Stimulated activated CD4-positive, alpha-beta T cell treated with anti-CD3 and anti-CD28 coated beads, Interleukin-1b, Interleukin-23, amount 100 ng/mL, for 24 hours (primary cell): ENCODE data around the gene ACBD3.

Experiments used
- DNase-seq, 4 experiments: peaks; one replicate each; pipeline ENCODE4 v3.0.0-alpha.2; 2020; ENCODE audit warnings: low read depth in 4 of 4, low spot score in 1 of 4

ACBD3 gene

DNA sequence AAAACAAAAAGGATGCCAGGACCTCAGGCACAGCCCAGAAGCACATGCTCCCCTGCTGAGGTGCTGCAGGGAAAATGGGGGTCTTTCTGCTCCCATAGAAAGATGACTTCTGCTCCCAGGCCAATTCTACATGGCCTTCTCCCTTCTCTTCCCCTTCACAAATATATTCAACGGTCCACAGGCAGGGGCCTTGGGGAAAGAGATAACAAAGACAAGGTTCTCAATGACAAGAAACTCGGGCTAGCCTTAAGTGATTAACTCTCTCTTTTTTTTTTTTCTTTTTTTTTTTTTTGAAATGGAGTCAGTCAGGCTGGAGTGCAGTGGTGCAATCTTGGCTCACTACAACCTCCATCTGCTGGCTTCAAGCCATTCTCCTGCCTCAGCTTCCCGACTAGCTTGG is 69.9 kb downstream of the ACBD3 start:
- DNase-seq, result no peak

DNA sequence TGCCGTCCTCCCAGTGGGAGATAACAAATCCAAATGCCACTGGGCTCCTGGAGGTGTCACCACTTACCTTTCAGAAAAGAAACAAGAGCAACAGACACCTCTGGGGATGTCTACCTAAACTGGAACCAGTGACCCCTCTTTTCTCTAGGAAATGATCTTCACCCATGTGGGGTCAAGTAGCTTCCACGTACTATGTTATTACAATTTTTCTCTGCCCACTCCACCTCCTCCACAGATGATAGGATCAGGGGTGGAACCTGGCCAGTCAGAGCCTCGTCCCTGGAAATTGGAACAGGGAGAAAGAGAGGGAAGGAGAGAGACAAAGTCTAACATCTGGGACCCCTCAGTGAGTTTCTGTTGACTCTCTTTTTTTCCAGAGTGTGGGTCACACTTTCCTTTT is 73.9 kb downstream of the ACBD3 start:
- DNase-seq, result no peak

DNA sequence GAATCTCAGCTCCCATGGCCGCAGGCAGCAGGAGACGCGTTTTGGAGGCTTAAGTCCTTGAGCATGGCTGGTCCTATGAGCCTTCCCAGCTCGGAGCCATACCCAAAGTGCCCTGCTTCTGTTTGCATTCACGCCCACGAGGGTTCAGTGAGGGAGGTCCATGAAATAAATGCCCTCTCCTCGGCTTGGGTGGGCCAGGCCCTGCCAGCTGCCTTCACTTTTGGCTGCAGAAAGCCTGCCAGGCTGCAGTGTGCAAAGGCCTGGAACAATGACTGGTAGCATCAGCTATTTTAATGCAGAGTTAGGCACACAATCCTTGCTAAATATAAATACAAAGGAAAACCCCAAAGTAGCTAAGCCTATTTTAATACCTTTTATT is 74.7 kb downstream of the ACBD3 start:
- no peak for DNase-seq

DNA sequence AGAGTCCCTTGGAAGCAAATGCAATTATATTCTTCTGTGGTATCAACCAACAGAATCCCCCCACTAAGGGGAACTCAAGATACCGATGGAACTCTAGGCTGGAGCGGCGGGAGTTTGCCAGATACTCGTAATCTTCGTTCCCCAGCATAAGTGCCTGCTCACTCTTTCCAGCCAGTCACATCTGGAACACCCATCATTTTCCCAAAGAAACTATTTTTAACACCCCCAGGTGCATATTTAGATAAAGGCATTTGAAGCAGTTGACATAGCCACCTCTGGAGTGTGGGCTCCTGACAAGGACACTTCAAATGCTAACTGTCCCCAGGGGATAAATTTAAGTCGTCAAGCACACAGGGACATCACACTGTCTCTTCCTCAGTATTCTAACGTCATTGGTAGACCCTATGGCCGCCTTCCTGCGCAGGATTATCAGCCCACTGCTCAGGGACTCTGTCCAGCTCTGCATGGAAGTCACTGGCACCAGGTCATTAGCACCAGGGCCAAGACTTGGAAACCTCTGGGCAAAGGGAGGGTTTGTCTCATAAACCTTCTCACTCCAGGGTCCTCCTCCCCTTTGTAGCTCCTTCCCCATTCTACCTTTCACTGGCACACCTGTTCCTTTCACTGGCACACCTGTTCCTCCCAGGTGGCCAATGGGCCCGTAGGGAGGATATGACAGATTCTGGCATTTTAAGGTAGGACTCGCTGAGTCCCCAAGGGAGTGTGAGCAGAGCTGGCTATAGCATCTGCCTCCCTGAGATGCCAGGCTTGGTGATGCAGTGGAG is 75.3 kb downstream of the ACBD3 start:
- DNase-seq, result no peak

DNA sequence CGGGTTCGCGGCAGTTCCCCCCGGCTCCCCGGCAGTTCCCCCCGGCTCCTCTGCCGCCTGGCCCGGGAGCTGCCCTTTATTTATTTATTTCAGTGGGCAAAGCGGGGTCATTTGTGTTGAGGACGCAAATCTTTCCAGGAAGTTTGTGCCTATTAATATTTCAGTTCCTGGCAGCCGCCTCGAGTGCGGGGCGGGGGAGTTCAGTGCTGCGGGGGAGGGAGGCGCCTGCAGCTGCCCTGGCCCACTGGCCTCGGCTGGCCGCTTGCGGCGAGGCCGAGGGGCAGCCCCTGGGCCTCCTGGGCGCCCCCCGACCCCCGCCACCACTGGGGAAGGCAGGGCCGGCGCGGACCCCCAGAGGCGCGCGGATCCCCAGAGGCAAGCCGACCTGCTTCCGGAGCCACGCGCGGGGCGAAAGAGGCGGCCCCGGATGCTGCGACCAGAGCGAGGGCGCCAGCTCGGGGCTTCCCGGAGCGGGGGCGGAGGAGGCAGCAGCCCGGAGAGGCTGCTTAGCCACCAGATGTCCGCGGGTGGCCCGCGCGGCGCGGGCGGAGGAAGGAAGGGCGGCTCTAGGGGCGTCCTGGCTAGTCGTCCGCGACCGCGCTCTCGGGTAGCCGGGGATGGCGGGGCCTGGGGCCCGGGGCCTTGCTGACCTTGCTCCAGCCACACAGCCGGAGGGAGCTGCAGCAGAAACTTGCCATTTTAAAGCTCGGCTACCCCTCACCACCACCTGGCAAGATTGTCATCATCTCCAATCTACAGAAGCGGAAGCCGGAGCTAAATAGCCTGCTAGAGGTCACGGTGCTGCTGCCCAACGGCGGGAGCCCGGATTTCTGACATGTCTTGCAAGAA is 76.1 kb downstream of the ACBD3 start:
- peak in 3 of 4 experiments; percentile 33 to 51 (median 41) for DNase-seq

DNA sequence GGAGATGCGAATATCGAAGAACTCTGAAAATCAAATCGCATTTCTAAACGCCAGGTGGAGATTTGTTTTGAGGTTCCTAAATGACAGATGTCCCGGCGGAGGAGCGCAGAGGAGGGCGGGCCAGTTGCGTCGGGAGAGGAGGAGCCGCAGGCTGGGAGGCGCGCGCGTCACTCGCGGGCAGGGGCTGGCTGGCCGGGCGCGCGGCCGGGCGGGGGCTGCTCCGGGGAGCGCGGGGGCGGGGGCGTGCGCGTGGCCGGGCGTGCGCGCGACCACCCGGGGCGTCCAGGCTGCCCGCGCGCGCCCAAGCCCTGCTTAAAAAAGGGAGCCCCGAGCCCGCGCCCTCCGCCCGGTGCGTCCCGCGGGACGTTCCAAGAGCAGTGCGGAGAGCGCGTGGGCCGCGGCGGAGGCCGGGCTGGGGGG is 76.7 kb downstream of the ACBD3 start:
- DNase-seq, result peak; percentile 50 to 79 (median 66)

DNA sequence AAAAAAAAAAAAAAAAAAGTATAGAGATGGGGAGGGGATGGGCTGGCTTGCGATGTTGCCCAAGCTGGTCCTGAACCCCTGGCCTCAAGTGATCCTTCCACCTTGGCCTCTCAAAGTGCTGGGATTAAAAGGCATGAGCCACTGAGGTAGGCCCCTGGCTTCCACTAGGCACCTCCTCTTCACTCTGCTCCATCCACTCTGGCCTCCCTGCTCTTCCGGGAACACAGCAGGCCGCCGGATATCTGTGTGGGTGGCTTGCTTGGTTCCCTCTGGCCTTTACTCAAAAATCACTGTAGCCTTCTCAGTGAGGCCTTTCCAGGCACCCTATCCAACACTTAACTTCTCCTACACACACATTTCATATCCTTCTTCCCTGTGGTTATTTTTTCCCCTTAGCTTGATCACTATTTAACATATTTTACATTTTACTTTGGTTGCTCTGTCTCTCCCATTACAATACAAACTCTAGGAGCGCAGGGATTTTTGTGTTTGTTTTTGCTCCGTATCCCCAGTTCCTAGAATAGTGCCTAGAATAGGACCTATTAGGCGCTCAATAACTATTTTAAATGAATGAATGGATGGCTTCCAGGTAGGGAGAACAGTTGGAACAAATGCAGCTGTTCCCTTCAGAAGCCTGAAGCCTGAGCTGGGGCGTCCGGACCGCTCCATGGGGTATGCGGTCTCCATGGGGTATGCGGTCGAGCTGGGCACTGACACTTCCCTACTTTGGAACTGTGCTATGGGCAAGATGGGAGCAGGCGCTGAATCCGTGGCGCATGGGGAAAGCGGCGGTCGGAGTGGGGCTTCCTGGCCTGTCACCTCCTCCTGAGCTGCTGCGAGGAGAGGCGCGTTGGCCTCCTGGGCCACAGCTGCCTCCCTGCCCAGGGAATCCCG is 77.4 kb downstream of the ACBD3 start:
- DNase-seq, result no peak

DNA sequence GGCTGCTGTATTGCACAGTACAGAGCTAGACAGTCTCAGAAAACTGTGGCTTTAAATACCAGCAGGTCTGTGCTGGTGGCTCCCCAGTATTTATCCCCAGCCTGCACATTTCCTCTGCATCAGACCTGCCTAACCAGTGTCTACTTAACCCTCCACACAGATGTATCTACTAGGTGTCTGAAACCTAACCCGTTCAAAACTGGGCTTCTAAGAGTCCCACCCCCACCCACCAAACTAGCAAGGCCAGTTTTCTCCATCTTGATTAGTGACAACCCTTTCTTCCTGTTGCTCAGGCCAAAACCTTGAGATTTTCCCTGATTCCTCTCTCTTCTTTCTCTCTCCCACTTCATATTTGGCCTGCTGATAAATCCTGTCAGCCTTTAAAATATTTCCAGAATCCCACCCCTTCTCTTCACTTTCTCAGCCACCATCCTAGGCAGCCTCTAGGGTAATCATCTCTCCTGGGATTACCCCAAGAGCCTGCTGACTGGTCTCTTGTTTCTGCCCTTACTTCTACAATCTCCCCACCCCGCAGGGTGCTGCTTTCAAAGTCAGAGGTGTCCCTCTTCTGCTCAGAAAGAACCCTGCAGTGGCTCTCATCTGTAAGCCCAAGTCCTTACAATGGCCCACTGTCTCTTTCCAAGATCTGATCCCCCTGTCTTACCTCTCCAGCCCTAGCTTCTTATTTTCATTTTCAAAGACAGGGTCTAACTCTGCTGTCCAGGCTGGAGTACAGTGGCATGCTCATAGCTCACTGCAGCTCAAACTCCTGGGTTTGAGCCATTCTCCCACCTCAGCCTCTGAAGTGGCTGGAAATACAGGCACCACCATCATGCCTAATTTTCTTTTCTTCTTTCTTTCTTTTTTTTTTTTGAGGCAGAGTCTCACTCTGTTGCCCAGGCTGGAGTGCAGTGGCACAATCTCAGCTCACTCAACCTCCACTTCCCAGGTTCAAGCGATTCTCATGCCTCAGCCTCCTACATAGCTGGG is 78.8 kb downstream of the ACBD3 start:
- no peak for DNase-seq

DNA sequence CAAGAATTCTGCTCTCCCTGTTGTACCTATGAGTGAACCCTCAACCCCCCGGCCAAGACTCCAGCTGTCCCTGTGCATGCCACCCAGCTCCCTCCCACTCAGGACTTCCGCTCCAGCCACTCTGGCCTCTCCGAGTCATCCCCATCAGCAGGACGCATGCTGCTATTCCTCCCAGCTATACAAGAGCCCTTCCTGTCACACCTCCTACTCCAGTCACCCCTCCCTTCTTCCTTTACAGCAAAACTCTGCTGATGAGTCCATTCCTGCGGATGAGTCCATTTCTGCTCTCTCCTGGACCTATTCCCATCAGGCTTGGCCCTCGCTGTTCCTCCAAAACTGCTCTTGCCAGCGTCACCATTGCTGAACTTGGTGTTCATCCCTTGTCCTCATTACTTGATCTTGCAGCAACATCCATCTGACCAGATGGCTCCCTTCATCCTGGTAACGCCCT is 81.8 kb downstream of the ACBD3 start:
- no peak for DNase-seq

DNA sequence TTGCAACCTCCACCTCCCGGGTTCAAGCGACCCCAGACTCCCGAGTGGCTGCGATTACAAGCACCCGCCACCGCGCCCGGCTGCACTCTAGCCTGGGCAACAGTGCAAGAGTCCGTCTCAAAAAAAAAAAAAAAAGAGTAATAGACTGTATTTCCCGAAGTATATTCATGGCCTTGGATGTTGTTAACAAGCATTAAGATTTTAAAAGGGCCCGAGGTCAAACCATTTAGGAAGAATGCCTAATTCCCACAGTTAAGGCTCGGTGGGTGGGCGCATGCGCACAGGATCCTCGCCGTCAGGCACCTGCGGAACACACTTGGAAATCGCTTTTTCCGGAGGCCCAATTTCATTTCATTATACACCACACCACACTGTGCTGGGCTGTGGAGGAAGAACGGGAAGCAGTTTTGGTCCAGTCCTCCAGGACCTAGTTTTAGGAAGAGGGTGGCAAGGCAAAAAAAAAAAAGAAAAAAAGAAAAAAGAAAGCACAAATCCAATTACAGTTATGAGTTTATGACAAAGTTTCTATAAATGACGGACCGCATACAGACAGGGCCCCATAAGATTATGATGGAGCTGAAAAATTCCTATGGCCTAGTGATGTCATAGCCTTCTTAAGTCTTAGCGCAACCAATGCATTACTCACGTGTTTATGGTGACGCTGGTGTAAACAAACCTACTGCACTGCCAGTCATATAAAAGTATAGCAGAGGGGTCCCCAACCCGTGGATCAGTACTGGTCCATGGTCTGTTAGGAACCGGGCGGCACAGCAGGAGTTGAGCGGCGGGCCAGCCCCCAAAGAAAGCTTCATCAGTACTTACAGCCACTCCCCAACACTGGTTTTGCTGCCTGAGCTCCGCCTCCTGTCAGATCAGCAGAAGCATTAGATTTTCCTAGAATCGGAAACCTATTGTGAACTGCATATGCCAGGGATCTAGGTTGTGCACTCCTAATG is 85.8 kb downstream of the ACBD3 start:
- peak in 1 of 4 experiments; percentile 36 for DNase-seq

DNA sequence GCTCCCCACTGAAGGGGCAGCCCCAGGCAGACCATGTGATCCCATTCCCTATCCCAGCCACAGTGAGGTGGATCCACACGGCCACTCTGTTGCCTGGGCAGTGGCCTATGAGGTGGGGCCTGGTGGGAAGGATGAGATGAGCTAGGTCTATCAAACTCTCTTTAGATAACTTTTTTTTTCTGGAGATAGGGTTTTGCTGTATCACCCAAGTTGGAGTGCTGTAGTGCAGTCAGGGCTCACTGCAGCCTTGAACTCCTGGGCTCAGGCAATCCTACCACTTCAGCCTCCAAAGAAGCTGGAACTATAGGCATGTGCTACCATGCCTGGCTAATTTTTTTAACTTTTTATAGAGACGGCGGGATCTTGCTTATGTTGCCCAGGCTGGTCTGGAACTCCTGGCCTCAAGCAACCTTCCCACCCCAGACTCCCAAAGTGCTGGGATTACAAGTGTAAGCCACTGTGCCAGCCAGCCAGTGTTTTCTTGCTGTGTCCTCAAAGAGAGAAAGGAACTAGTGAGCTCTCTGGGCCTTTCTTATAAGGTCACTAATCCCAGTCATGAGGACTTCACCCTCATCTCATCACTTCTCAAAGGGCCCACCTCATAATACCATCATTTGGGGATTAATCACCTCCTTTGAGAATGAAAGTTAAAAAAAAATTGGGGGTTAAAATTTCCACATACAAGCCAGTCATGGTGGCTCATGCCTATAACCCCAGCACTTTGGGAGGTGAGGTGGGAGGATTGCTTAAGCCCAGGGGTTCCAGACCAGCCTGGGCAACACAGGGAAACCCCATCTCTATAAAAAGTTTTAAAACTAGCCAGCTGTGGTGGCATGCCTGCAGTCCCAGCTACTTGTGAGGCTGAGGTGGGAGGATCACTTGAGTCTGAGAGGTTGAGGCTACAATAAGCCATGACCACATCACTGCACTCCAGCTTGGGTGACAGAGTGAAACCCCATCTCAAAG is 87.4 kb downstream of the ACBD3 start:
- no peak for DNase-seq

DNA sequence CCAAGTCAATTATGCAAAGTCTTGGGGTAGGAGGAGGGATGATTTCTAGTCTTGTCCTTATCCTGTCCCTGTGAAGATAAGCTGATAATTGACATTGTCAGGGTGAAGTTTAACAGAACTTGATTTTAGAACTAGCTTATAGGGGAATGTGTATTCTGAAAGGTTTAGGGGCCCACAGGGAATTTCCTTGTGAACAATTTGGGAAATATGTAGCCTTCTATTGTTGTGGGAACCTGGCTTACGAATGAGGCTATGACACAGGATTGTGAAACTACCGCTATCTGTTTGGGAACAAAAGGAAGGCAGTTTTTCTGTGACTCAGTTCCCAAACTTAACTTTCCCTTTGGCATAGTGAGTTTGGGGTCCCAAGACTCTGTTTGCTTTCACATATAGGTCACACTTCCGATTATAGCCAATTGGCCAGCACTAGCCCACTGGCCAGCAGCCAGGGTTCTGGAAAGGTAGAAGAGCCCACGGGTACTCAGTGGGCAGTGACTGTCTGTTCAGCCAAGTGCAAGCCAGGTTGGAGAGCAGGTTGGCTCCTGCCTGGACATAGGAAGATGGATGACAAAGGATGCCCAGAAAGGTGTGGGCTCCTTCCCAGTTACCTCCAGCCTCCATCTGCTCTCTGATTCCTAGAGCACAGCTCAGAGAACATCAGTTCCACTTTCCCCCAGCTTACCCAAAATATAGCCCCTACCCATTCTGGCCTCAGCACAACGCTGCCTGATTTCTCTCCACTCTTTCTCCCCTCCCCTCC is 88.5 kb downstream of the ACBD3 start:
- DNase-seq, result no peak

DNA sequence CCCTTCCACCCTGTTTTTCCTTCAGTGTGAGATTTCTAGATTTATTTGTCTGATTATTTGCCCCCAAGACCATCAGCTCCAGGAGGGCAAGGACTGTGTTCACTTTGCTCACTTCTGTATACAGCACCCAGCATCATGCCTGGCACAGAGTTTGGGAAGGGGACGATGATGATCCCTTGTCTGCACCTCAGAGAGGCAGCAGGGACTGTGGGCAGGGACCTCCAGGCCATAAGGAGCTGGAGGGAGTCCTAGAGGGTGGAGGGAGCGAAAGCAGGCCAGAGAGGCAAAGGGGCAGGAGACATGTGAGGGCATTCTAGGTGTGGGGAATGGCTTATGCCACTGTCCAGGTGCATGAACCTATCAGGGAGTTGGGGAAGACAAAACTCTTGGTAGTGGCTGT is 91.3 kb downstream of the ACBD3 start:
- DNase-seq, result no peak
